H7 (cell line): ENCODE results near the gene DOC2B. TPM values are rescaled to one million over a fixed set of nuclear protein-coding genes. Genes with fewer than 3 reads are reported as not detected.
"Not testable (repeated sequence)": the region's sequence is repeated elsewhere in the genome, so short reads cannot be mapped to it uniquely, and the experiment has no call there.

Experiments
- DNase-seq: peaks from one replicate; pipeline ENCODE4 v3.0.0; 2012
- H3K27me3 ChIP-seq: 2 replicates; pipeline ENCODE4 v1.6.0; 2011; ENCODE audit warnings: mild to moderate bottlenecking, low read length; ENCODE audit not compliant: control insufficient read depth, insufficient read depth
- H3K36me3 ChIP-seq: replicated peaks from 2 replicates; pipeline ENCODE4 v1.5.1; 2011; ENCODE audit warnings: low read length; ENCODE audit not compliant: control insufficient read depth, insufficient read depth
- H3K4me3 ChIP-seq: 2 replicates; pipeline ENCODE4 v1.5.1; 2011; ENCODE audit warnings: low read depth, mild to moderate bottlenecking, control low read depth, low read length, moderate library complexity; ENCODE audit not compliant: insufficient read depth
- total RNA-seq: library from RNA; depleted of rRNA; stranded (reverse); fragments of >200 nt; shearing (Covaris generic); gene quantifications from 2 replicates; pipeline ENCODE4 v1.2.3, GENCODE V29; 2014

DOC2B gene
- total RNA-seq, 1 experiment from 2014 or later = 1.1 TPM

- Histone ChIP-seq H3K4me3 (no peak overlapping the region), H3K36me3 (no peaks in the 10 kb centered on the region), H3K27me3 (peaks cover 1% of the 10 kb centered on the region; the same call in 1 of the 2 replicates)
- no peak for DNase-seq
These were observed 21.1 kb upstream of the DOC2B start for GRCh38 chr17:202501-202951.

GRCh38 chr17:201736-202135 is 20.3 kb upstream of the DOC2B start:
- not testable (repeated sequence) for H3K27me3 ChIP-seq

GRCh38 chr17:201257-201656 is 19.8 kb upstream of the DOC2B start:
- DNase-seq, H3K27me3 ChIP-seq, H3K36me3 ChIP-seq, H3K4me3 ChIP-seq: not testable (repeated sequence)

More at GRCh38 chr17:201736-202135, 20.3 kb upstream of the DOC2B start:
- not testable (repeated sequence) for H3K4me3 ChIP-seq, H3K36me3 ChIP-seq, DNase-seq

GRCh38 chr17:200586-200985 is 19.1 kb upstream of the DOC2B start:
- H3K36me3 ChIP-seq = no peaks in the 10 kb centered on the region
- no peak overlapping the region for H3K4me3 ChIP-seq
- peak; percentile 82 for DNase-seq
- peaks cover 1% of the 10 kb centered on the region; the same call in 1 of the 2 replicates for H3K27me3 ChIP-seq

- Histone ChIP-seq H3K4me3 (no peak overlapping the region), H3K36me3 (no peaks in the 10 kb centered on the region), H3K27me3 (peaks cover 1% of the 10 kb centered on the region; the same call in 1 of the 2 replicates)
- no peak for DNase-seq
These were observed 18.5 kb upstream of the DOC2B start for GRCh38 chr17:199806-200545.

- peak; percentile 65 for DNase-seq
- Histone ChIP-seq H3K4me3 (no peak overlapping the region), H3K36me3 (no peaks in the 10 kb centered on the region), H3K27me3 (peaks cover 1% of the 10 kb centered on the region; the same call in 1 of the 2 replicates)
These were observed 17.7 kb upstream of the DOC2B start for GRCh38 chr17:199191-199604.

GRCh38 chr17:198225-198624 is 16.8 kb upstream of the DOC2B start:
- not testable (repeated sequence) for DNase-seq, H3K4me3 ChIP-seq, H3K27me3 ChIP-seq, H3K36me3 ChIP-seq

GRCh38 chr17:197352-197751 is 15.9 kb upstream of the DOC2B start:
- H3K4me3 ChIP-seq = no peak overlapping the region
- DNase-seq = no peak
- no peaks in the 10 kb centered on the region for H3K36me3 ChIP-seq
- peaks cover 1% of the 10 kb centered on the region; the same call in 1 of the 2 replicates for H3K27me3 ChIP-seq

- no peak overlapping the region for H3K4me3 ChIP-seq
- no peak for DNase-seq
- H3K27me3 ChIP-seq = peaks cover 1% of the 10 kb centered on the region; the same call in 1 of the 2 replicates
- H3K36me3 ChIP-seq = no peaks in the 10 kb centered on the region
These were observed 13.6 kb upstream of the DOC2B start for GRCh38 chr17:194828-195602.

GRCh38 chr17:193841-194806 is 12.7 kb upstream of the DOC2B start:
- Histone ChIP-seq H3K4me3 (no peak overlapping the region), H3K27me3 (no peaks in the 10 kb centered on the region), H3K36me3 (no peaks in the 10 kb centered on the region)
- DNase-seq = peak; percentile 54

GRCh38 chr17:193426-193810 is 12.0 kb upstream of the DOC2B start:
- Histone ChIP-seq H3K27me3 (no peaks in the 10 kb centered on the region), H3K36me3 (no peaks in the 10 kb centered on the region), H3K4me3 (no peak overlapping the region)
- no peak for DNase-seq

GRCh38 chr17:192666-193425 is 11.4 kb upstream of the DOC2B start:
- DNase-seq = no peak
- H3K27me3 ChIP-seq = no peaks in the 10 kb centered on the region

GRCh38 chr17:189444-189843 is 8.0 kb upstream of the DOC2B start:
- Histone ChIP-seq H3K27me3 (peaks cover 4% of the 10 kb centered on the region), H3K4me3 (no peak overlapping the region), H3K36me3 (no peaks in the 10 kb centered on the region)
- no peak for DNase-seq

More at GRCh38 chr17:192666-193425, 11.4 kb upstream of the DOC2B start:
- Histone ChIP-seq H3K36me3 (no peaks in the 10 kb centered on the region), H3K4me3 (no peak overlapping the region)
